ENCODE measurements around the gene LAMC1. TPM values are rescaled to one million over a fixed set of nuclear protein-coding genes. Genes with fewer than 3 reads are reported as not detected.
"Not testable (repeated sequence)": the region's sequence is repeated elsewhere in the genome, so short reads cannot be mapped to it uniquely, and the experiment has no call there.

Gene LAMC1
- total RNA-seq, 1 experiment from 2014 or later = 95.5 TPM

DNA sequence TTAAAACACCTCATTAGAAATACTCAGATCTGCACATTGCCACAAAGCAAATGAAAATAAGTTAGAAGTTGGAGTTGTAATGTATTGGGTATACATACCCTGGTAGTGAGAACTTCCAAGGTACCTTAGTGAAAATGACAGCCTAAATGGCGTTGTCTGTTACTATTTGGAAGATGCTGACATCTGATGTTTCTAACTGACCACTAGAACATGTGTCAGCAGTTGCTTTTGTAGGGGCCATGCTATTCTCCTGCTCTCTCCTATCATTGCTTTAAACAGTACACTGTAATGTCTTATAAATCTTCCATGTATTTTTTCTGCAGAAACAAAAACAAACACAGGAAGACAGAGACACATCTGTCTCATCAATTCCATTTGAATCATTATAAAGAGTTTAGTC lies 40.1 kb downstream of the LAMC1 start:
- Histone ChIP-seq H3K36me3 (ENCODE audit: insufficient read depth, low read length, poor library complexity, severe bottlenecking) (no peaks in the 10 kb centered on the region), H3K4me3 (ENCODE audit: low read depth, low read length, poor library complexity, severe bottlenecking) (no peak overlapping the region), H3K27me3 (replicated peaks; ENCODE audit: insufficient read depth, low read depth, low read length, poor library complexity) (no peaks in the 10 kb centered on the region), H3K4me1 (ENCODE audit: insufficient read depth, low read length, poor library complexity, severe bottlenecking) (peaks cover 16% of the 10 kb centered on the region), H3K27ac (ENCODE audit: low read depth, low read length, poor library complexity, severe bottlenecking) (no peak overlapping the region), H3K9me3 (ENCODE audit: low read depth, low read length, poor library complexity, severe bottlenecking) (no peaks in the 10 kb centered on the region)
- intact Hi-C loops (cut with micrococcal nuclease; ENCODE audit: unreplicated experiment) = no loop called here
- ChIA-PET CTCF (no interaction called here), POLR2A (ENCODE audit: low non-redundant PET) (no interaction called here)
- no TSS peak for BruUV-seq (replicated peaks)
- DNase-seq (ENCODE audit: low spot score) = no peak
- no peak for TF ChIP-seq CTCF (conservative IDR thresholded peaks at IDR 0.05; ENCODE audit: low read depth, low read length)
- no peak for TF ChIP-seq EZH2 (IDR thresholded peaks at IDR 0.05; ENCODE audit: borderline replicate concordance, low read depth, low read length, poor library complexity, severe bottlenecking)

DNA sequence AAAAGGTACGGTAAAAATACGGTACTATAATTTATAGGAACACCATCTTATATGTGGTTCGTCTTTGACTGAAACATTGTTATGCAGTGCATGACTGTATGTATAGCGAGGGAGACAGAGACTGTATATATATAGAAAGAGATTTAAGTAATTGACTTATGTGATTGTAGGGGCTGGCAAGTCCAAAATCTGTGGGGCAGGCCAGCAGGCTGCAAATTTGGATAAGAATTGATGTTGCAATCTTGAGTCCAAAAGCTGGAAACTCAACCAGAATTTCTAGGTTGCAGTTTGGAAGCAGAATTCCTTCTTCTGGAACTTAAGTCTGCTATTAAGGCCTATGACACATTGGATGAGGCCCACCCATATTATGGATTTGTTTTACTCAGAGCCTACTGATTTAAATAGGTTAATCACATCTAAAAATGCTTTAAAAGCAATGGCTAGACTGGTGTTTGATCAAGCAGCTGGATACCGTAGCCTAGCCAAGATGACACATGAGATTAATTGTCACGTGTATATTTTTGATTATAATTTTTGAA lies 42.0 kb downstream of the LAMC1 start:
- ChIA-PET CTCF (no interaction called here), POLR2A (ENCODE audit: low non-redundant PET) (no interaction called here)
- H3K27me3 ChIP-seq (replicated peaks; ENCODE audit: insufficient read depth, low read depth, low read length, poor library complexity) = no peaks in the 10 kb centered on the region
- no peak overlapping the region for H3K27ac ChIP-seq (ENCODE audit: low read depth, low read length, poor library complexity, severe bottlenecking)
- TF ChIP-seq EZH2 (IDR thresholded peaks at IDR 0.05; ENCODE audit: borderline replicate concordance, low read depth, low read length, poor library complexity, severe bottlenecking) = no peak
- TF ChIP-seq CTCF (conservative IDR thresholded peaks at IDR 0.05; ENCODE audit: low read depth, low read length) = no peak
- intact Hi-C loops (cut with micrococcal nuclease; ENCODE audit: unreplicated experiment) = no loop called here
- H3K4me3 ChIP-seq (ENCODE audit: low read depth, low read length, poor library complexity, severe bottlenecking) = no peak overlapping the region
- H3K36me3 ChIP-seq (ENCODE audit: insufficient read depth, low read length, poor library complexity, severe bottlenecking) = no peaks in the 10 kb centered on the region
- H3K9me3 ChIP-seq (ENCODE audit: low read depth, low read length, poor library complexity, severe bottlenecking) = no peaks in the 10 kb centered on the region
- peaks cover 27% of the 10 kb centered on the region for H3K4me1 ChIP-seq (ENCODE audit: insufficient read depth, low read length, poor library complexity, severe bottlenecking)
- no peak for DNase-seq (ENCODE audit: low spot score)
- BruUV-seq (replicated peaks) = no TSS peak

DNA sequence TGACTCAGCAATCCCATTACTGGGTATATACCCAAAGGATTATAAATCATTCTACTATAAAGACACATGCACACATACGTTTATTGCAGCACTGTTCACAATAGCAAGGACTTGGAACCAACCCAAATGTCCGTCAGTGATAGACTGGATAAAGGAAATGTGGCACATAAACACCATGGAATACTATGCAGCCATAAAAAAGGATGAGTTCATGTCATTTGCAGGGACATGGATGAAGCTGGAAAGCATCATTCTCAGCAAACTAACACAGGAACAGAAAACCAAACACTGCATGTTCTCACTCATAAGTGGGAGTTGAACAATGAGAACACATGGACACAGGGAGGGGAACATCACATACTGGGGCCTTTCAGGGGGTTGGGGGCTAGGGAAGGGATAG lies 43.2 kb downstream of the LAMC1 start:
- peaks cover 24% of the 10 kb centered on the region for H3K4me1 ChIP-seq (ENCODE audit: insufficient read depth, low read length, poor library complexity, severe bottlenecking)
- CTCF ChIA-PET; intact Hi-C loops (cut with micrococcal nuclease; ENCODE audit: unreplicated experiment); POLR2A ChIA-PET (ENCODE audit: low non-redundant PET); DNase-seq (ENCODE audit: low spot score); H3K27ac ChIP-seq (ENCODE audit: low read depth, low read length, poor library complexity, severe bottlenecking); H3K27me3 ChIP-seq (replicated peaks; ENCODE audit: insufficient read depth, low read depth, low read length, poor library complexity); H3K4me3 ChIP-seq (ENCODE audit: low read depth, low read length, poor library complexity, severe bottlenecking); H3K9me3 ChIP-seq (ENCODE audit: low read depth, low read length, poor library complexity, severe bottlenecking); H3K36me3 ChIP-seq (ENCODE audit: insufficient read depth, low read length, poor library complexity, severe bottlenecking); BruUV-seq (replicated peaks): not testable (repeated sequence)

DNA sequence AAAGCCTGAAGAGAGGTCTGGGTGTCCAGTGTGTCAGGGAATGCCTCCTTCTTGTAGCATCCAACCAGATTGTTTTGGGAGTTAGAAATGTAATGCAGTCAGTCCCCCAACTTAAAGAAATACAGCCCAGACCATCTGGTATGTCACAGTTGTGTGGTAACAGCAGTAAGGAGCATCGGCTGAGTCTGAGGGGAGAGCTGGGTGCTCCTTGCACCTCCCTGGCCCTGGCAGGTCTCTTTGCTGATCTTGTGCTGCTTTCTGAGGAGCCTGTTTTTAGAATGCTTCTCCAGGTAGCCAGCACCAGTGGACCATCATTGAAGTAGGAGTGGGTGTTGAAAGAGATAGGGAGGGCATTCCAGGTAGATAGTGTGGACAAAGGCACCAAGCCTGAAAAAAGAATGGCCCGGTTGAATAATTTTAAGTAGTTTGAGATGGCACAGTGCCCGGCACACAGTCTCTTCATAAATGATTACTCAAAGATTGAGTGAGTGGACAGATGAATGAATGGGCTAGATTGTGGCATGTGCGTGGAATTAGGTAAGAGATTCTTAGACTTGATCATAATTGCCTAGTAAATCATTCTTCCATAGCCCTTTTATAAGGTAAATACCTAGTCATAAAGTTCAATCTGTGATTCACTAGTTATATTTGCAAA lies 46.5 kb downstream of the LAMC1 start:
- TF ChIP-seq CTCF (conservative IDR thresholded peaks at IDR 0.05; ENCODE audit: low read depth, low read length) (no peak), EZH2 (IDR thresholded peaks at IDR 0.05; ENCODE audit: borderline replicate concordance, low read depth, low read length, poor library complexity, severe bottlenecking) (no peak)
- Histone ChIP-seq H3K4me1 (ENCODE audit: insufficient read depth, low read length, poor library complexity, severe bottlenecking) (peaks cover 46% of the 10 kb centered on the region), H3K9me3 (ENCODE audit: low read depth, low read length, poor library complexity, severe bottlenecking) (no peaks in the 10 kb centered on the region), H3K36me3 (ENCODE audit: insufficient read depth, low read length, poor library complexity, severe bottlenecking) (no peaks in the 10 kb centered on the region), H3K27ac (ENCODE audit: low read depth, low read length, poor library complexity, severe bottlenecking) (no peak overlapping the region), H3K27me3 (replicated peaks; ENCODE audit: insufficient read depth, low read depth, low read length, poor library complexity) (no peaks in the 10 kb centered on the region), H3K4me3 (ENCODE audit: low read depth, low read length, poor library complexity, severe bottlenecking) (no peak overlapping the region)
- BruUV-seq (replicated peaks) = no TSS peak
- DNase-seq (ENCODE audit: low spot score) = no peak
- intact Hi-C loops (cut with micrococcal nuclease; ENCODE audit: unreplicated experiment) = loop anchor here (2.0 to 5.0 kb wide), 2 partner anchors 29 to 107 kb away; no protein-coding TSS in a partner anchor
- CTCF ChIA-PET = no interaction called here
- POLR2A ChIA-PET (ENCODE audit: low non-redundant PET) = interaction anchor here (0.5 kb wide), 2 partner anchors 30 to 229 kb away, joined by 3 read pairs; no protein-coding TSS in a partner anchor

All from A673 (cell line).